Retinal pigment epithelial cell (primary cell): Measurements from ENCODE around the gene GNB5.

Experiments used
- DNase-seq: peaks from one replicate; pipeline ENCODE4 v3.0.0-alpha.2; 2010; ENCODE audit warnings: low read depth
- H3K4me3 ChIP-seq: 2 replicates; pipeline ENCODE4 v1.5.1; 2011; ENCODE audit warnings: mild to moderate bottlenecking, low read length, control low read depth, moderate library complexity
- TF ChIP-seq, protein P1 (sequence below): conservative IDR thresholded peaks from 2 replicates; pipeline ENCODE4 v1.5.1; 2011; ENCODE audit warnings: low read depth, low read length, control low read depth, inconsistent platforms

The GNB5 gene

DNA sequence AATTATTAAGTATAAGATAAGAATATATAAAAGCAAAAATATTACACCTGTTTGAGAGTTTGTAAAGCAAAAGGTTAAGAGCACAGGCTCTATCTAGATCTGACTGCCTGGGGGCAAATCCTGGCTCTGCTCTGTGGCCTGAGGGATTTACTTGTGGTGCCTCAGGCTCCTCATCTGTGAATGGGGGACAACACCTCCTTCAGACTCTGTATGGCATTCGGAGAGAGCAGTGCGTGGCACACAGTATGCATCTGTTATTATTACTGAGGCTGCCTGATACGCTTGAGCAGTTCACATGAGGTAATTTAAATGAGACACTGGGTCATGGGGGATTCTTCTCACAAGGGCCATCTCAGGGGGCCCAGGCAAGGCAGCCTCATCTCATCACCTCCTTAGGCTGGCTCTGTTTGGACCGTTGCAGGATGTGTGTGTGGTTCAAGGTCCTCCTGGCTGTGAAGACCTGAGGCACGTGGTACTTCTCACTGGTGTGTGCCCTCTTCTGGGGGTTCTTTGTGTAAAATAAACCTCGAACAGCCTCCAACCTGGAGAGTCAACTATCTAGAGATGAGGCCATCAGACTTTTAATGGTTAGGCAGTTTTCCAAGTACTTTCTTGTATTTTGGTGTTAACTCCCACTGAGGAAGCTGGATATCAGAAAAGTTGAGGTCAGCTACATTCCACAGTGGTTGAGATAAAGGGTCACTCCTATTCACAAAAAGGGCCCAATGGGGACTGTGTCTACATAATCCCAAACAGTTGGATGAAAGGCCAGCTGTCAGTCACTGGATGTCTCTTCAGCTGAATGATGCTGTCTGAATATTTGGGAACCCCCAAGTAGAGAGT lies 9.0 kb downstream of the GNB5 start:
- no peak for DNase-seq
- TF ChIP-seq, protein P1, sequence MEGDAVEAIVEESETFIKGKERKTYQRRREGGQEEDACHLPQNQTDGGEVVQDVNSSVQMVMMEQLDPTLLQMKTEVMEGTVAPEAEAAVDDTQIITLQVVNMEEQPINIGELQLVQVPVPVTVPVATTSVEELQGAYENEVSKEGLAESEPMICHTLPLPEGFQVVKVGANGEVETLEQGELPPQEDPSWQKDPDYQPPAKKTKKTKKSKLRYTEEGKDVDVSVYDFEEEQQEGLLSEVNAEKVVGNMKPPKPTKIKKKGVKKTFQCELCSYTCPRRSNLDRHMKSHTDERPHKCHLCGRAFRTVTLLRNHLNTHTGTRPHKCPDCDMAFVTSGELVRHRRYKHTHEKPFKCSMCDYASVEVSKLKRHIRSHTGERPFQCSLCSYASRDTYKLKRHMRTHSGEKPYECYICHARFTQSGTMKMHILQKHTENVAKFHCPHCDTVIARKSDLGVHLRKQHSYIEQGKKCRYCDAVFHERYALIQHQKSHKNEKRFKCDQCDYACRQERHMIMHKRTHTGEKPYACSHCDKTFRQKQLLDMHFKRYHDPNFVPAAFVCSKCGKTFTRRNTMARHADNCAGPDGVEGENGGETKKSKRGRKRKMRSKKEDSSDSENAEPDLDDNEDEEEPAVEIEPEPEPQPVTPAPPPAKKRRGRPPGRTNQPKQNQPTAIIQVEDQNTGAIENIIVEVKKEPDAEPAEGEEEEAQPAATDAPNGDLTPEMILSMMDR: no peak
- H3K4me3 ChIP-seq: no peak overlapping the region

- peak overlapping the region; percentile 85 for H3K4me3 ChIP-seq
- TF ChIP-seq, protein P1: no peak
- no peak for DNase-seq
These were observed 10.2 kb downstream of the GNB5 start for GRCh38 chr15:52180851-52181450.

GRCh38 chr15:52180196-52180835 lies 10.9 kb downstream of the GNB5 start:
- TF ChIP-seq, protein P1: no peak
- DNase-seq: no peak
- H3K4me3 ChIP-seq: peak overlapping the region; percentile 85

GRCh38 chr15:52179278-52180195 lies 11.7 kb downstream of the GNB5 start:
- TF ChIP-seq, protein P1: no peak
- peak; percentile 52 for DNase-seq
- peak overlapping the region; percentile 85 for H3K4me3 ChIP-seq

GRCh38 chr15:52178765-52179164 lies 12.4 kb downstream of the GNB5 start:
- DNase-seq: no peak
- peak overlapping the region; percentile 85 for H3K4me3 ChIP-seq
- TF ChIP-seq, protein P1: no peak

DNA sequence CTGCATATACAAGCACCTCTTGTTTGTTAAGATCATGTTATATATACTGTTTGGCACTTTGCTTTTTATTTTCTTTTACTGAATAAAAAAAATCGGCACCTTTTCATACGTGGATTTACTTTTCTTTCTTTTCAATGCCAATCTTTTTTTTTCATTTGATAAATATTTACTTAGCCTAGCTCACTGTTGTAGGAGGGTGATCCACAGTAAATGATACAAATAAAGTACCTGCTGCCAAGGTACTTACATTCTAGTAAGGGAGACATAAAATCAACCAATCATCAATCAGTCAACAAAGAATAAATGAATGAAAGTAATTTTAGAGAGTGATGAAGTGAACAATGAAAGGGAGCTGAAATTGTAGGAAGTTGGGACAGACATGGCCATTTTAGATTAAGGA lies 18.3 kb downstream of the GNB5 start:
- H3K4me3 ChIP-seq: no peak overlapping the region
- DNase-seq: no peak
- TF ChIP-seq, protein P1: no peak
